ENCODE measurements around the gene CCDC13.
A peak's percentile ranks its signal among the peaks of the same experiment; 100 is the strongest.

Gene CCDC13

DNA sequence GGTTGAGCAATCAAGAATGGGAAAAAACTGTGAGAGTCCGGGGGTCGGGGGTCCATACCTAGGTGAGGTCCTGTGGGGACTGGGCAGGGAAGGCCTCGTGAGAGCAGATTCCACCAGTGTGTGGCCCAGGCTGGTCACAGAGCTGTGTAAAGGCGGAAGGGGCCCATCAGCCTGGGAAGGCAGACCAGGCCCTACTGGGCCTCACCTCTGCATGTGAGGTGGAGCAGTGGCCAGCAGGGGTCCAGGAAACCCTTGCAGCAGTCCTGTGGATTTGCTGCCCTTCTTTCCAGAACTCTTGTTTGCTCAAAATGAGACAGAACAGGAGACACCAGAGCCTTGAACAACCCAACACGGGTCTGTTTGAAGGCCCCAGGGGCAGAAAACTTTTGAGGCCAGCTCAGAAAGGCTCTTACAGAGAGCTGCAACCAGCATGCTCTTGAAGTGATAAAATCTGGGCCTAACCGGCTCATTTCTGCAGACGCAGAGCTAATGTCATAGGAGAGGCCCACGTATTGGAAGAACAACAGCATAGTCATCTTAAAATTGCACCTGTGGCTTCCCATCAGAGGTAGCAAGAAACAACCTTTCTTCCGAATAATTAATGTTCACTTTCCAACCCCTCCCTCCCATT is 40.1 kb downstream of the CCDC13 start:
- DNase-seq: no peak

GRCh38 chr3:42732196-42732828 is 40.7 kb downstream of the CCDC13 start:
- no peak for DNase-seq

DNA sequence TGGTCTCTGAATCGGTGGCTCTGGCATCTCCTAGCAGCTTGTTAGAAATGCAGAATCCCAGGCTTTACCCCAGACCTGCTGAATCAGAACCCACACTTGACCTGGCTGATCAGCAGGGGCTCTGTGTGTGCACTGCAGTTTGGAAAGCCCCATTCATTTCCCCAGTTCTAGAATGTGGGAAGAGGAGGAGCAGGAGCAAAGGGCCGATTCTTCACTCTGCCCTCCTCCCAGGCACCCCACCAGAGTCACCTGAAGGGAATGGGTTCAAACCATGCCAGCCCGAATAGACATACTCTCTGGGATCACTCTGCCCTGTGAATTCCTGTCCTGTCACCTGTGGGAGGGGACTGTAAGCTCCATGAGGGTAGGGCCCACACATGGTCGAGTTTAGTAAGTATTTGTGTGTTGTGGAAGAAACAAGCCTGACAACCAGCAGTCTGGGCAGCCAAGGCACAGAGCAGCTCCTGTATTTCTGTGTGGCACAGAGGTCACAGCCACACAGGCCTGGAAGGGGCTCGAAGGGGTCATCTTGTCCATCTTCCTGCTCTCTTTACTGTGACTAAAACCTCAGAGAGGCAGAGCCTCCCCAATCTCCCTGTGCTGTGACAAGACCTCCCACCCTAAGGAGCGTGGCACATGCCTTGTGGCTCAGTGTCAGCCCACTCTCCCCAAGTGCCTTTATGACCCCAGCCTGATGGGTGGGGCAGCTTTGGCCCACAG is 41.4 kb downstream of the CCDC13 start:
- peak; percentile 3 for DNase-seq

- DNase-seq: no peak
Observed at GRCh38 chr3:42730706-42731420, 42.2 kb downstream of the CCDC13 start.

DNA sequence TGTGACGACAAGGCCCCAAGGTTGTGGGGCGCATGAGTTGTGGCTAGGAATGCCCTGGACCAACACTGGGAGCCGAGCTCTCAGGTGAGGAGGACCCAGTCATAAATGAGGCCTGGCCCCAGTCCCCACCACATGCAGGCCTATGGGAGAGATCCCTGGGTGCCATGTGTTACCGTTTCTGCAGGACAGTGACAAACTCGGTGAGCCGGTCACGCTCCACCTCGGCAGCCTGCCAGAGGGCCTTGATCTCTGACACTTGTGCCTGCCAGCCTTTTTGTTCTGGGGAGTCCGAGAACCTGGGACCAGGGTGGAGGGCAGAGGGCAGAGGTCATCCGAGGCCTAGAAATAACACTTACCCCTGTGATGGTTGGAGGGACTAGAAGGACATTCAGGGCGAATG is 42.8 kb downstream of the CCDC13 start:
- DNase-seq: no peak

- DNase-seq: no peak
Observed at GRCh38 chr3:42729404-42730145, 43.5 kb downstream of the CCDC13 start.

DNA sequence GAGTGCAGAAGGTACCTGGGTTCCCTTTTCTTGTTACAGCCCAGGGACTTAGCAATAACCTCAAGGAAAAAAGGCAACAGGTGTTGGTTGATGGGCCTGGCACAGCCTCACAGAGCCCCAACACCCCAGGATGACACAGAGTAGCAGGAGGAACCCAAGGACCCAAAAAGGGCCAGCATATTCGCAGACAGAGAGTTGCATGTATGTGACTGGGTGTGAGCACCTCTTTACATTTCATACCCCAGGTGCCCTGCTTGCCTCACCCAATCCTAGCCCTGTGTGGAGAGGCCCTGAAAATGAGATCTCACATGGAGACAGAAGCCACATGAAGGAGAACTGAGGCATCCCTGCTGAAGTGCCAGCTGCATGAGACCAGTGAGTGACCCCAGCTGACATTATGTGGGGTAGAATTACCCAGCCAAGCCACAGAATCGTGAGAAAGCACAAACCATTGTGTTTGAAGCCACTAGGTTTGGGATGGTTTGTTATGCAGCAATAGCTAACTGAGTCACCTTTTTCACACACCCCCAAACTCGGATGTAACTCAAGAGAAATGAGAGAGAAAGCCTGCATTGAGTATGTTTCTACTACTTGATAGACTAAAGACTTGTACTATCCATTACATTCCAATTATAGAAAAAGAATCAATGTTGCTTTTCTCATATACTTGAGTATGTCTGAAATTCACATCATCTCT is 44.2 kb downstream of the CCDC13 start:
- DNase-seq: no peak

DNA sequence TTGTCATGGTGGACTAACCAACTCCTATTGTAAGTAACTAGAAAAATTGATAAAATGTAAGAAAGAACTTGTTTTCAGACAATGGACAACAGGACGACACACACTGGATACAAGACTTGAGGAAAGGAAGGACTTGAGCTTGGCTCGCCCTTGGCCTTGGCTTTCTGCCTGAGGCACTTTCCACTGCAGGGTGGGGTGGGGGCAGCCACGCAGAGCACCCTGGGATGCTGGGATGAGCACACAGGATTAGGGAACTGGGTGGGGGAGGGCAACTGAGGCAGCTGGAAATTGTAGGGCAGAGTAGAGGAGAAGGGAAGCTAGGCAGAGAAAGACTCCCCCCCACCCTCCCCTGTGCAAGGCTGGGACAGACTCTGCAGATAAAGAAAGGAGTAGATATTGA is 45.0 kb downstream of the CCDC13 start:
- no peak for DNase-seq

DNA sequence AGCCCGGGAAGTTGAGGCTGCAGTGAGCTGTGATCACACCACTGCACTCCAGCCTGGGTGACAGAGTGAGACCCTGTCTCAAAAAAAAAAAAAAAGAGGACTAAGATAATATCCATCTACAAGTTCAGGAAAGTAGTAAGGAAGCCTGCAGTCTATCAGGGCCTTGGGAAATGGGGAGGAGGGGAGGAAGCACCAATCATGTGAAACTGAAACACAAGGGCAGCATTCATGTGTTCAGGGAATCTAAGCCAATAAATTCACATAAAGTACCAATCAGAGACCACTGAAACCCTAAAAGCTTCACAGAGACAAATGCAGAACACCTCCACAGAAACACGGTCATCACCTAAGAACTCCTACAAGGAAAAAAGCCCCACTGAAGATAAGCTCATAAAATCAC is 47.6 kb downstream of the CCDC13 start:
- DNase-seq: peak; percentile 2

DNA sequence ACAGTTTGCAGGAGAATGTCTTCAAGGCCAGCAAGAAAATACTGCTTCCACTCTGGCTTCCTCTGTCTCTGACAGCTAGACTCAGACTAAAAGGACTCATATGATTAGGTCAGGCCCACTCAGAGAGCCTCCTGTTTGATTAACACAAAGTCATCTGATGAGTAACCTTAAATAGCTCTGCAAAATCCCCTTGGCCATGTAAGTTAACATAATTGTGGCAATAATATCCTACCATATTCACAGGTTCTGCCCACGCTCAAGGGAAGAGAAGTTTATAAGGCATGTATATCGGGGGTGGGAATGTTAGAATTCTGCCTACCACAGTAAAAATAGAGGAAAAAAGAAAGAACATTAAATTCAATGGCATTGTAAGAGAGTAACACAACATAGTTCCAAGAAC is 49.8 kb downstream of the CCDC13 start:
- DNase-seq: peak; percentile 68
